ENCODE data around the gene FAM53B.

DNA sequence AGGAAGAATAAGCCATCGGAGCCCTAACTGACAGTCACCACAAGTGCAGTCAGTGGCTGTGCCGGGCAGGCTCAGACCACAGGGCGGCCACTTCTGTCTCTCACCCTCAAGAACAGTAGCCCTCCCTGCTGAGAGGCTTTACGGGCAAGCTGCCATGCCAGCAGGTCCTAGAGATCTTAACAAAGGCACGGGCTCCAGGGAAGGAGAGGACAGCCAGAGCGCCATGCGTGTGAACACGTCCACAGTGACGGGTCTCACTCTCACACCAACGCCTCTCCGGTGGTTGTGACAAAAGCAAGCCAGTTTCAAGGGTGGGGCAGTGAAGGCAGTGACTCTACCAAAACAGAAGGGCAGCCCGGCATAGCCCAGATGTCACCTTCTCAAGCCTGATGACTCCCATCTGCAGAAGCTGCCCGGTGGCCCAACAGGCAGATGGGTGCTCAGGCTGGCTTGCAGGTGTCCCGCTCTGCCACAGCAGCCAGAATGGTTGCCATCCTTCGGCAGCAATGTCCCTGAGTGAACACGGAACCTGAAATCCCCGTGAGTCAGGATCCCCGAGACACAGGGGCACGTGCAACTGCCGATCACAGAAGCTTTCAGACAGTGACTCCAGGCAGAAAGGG, 102.0 kb downstream of the FAM53B start:
- TF ChIP-seq, protein P1, sequence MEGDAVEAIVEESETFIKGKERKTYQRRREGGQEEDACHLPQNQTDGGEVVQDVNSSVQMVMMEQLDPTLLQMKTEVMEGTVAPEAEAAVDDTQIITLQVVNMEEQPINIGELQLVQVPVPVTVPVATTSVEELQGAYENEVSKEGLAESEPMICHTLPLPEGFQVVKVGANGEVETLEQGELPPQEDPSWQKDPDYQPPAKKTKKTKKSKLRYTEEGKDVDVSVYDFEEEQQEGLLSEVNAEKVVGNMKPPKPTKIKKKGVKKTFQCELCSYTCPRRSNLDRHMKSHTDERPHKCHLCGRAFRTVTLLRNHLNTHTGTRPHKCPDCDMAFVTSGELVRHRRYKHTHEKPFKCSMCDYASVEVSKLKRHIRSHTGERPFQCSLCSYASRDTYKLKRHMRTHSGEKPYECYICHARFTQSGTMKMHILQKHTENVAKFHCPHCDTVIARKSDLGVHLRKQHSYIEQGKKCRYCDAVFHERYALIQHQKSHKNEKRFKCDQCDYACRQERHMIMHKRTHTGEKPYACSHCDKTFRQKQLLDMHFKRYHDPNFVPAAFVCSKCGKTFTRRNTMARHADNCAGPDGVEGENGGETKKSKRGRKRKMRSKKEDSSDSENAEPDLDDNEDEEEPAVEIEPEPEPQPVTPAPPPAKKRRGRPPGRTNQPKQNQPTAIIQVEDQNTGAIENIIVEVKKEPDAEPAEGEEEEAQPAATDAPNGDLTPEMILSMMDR (IDR thresholded peaks at IDR 0.05), result no peak
- TF ChIP-seq POLR2A (IDR thresholded peaks at IDR 0.05), result no peak

All from breast epithelium (tissue), 3 donors.